Stimulated activated CD8-positive, alpha-beta memory T cell treated with anti-CD3 and anti-CD28 coated beads, Interleukin-4, amount 100 ng/mL, for 48 hours (primary cell): ENCODE data around the gene CPNE6.

Experiments
- DNase-seq: peaks from one replicate; pipeline ENCODE4 v3.0.0-alpha.2; 2020

CPNE6 gene

DNA sequence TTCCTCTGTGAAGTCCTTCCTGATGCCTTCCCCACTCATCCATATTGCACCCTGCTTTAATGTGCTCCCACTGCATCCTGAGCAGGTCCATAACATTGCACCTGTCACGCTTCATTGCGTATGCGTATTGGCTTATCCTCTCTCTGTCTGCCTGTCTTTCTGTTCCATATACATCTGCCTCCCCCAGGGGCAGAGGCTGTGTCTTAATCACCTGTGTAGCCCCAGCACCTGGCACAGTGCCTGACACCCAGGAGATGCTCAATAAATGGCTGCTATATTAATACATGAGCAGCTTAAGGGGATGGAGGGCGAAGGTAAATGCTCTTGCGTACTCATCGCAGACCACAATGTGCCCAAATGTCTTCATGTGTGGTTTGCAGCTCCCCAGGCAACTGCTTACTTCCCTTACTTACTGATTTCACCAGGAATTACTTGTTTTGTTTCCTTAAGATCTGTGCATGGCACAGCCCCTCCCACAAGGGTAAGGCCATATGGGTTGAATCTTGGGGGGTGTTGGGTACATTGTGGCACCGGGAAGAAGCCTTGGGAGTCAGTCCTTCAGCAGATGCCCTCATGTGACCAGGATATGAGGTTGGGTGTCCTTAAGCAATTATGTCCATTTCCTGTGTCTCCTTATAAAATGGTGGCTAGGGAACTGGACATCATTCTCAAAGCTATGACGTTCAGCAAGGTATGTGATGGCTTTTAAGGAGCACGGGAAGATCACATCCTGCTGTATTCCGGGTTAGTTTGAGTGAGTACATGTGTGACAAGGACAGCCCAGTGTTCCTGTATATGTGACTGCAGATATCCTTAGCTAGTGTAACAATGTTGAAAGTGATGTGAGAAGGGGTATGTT, 848 bp upstream of the CPNE6 start:
- DNase-seq, result no peak

DNA sequence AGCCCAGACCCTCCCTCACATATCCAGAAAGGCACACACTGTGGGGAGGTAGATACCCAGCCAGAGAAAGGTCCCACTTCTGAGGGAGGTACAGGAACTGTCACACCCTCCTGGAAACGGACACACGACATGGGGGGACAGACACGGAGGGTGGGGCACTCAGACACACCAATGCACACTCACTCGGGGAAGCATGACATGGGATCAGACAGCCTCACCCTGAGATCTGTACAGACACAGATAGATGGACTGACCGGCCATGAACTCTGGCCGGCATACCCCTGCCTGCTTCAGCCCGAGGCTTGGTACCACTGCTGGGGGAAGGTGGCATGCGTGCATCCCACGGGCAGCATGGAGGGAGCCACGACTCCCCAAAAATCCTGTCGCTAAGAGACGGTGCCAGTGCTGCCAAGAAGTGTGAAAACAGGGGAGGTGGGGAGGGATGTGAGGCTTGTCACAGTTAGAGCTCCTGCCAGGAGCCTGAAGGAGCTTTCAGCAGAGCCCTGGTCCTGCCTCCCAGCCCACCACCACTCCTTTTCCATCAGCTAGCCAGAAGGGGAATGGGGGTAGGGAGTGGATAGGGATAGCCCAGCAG, 571 bp downstream of the CPNE6 start:
- no peak for DNase-seq

DNA sequence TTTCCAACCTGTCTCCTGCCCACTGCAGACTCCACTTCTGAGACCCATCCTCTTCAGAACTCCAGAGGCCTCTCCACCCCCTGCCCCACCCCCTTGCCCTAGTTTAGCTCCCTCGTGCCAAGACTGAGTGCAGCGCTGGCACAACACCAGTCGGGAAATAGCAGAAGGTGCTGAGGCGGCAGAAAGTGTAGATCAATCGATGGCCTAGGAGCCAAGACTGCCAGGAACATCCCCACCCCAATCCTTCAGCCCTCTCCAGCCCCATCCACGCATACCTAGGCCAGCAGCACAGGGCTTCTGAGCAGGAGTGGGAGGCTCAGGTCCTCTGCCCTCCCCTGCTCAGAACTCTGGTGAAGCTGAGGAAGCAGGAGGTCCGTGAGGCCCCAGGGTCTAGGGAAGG, 1.1 kb downstream of the CPNE6 start:
- no peak for DNase-seq

DNA sequence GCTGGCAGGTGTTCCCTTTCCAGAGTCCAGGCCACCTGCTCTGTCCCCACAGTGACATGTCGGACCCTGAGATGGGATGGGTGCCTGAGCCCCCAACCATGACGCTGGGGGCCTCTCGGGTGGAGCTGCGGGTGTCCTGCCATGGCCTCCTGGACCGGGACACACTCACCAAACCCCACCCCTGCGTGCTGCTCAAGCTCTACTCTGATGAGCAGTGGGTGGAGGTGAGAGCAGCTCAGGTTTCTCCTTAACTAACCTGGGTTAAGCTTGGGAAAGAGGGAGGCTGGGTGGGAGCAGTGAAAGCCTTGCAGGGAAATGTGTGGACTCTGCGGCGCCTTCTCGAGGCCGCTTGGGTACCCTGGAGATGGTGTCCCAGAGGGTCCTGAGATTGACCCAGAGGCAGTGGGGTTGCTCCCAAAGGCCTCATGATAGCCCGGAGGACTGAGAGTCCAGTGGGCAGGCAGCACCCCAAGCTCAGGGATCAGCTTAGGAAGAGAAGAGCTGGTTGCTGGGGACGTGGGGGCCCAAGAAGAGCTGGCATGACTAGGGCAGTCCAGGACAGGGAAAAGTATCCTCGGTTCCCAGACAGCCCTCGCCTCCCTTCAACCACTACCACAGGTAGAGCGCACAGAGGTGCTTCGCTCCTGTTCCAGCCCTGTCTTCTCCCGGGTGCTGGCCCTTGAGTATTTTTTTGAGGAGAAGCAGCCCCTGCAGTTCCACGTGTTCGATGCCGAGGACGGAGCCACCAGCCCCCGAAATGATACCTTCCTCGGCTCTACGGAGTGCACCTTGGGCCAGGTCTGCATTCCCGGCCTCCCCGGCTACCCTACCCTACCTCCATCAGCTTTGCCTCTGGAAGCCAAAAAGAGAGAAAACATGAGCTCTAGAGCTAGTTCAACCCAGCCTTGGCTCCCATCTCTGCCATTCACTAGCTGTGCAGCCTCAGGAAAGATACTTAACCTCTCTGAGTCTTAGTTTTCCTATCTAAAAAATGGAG, 1.8 kb downstream of the CPNE6 start:
- DNase-seq, result no peak

DNA sequence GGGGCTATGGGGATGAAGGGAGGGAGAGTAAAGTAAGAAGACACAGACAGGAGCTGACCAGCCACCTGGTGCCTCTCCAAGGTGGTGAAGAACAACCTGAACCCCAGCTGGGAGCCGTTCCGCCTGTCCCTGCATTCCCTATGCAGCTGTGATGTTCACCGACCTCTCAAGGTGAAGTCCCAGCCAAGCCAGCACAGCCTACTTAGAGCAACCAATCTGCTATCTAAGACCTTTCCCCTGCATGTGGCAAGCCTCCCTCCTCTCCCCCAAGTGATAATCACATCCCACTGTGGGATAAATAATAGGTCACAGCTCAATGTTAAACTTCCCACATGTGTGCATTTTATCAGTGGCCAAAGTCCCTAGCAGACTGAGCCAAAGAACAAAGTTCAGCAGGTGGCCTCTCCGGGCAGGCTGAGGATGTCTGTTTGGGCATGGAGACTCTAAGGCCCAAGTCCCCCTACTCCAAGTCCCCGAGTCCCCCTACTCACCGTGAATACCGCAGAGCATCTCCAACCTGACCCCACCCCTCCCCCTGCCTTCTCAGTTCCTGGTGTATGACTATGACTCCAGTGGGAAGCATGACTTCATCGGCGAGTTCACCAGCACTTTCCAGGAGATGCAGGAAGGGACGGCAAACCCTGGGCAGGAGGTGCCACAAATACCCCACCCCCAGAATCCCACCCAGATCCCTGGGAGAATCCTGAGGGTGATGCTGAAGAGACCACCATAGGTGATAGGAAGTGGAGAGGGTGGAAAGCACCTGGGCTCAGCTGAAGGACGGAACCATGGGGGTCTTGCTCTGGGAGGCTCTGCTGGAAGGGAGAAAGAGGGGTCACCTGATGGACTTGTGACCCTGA, 3.5 kb downstream of the CPNE6 start:
- DNase-seq, result no peak

DNA sequence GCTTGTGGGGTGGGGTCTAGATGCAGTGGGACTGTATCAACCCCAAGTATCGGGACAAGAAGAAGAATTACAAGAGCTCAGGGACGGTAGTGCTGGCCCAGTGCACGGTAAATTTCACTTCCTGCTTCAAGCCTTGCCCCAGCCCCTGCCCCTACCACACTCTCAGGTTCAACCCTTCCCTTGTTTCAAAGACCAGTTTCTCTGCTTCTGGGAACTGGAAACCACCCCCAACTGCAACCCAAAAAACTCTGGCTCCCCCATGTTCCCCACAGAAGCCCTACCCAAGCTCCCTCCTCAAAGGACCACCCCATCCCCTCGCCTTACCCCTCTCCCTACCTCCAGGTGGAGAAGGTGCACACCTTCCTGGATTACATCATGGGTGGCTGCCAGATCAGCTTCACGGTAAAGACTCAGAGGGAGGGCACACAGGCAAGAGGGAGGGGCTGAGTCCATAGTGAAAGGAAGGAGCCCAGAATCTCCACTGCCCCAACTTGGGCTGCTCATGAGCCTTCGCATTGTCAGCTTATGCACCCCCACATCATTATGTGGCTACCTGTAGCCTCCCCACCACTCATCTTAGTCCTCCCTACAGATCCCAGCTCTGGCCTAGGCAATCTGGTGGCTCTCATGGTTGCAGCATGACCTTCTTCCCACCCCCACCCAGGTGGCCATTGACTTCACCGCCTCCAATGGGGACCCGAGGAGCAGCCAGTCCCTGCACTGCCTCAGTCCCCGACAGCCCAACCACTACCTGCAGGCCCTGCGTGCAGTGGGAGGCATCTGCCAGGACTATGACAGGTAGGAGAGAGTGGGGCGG, 4.3 kb downstream of the CPNE6 start:
- DNase-seq, result no peak

DNA sequence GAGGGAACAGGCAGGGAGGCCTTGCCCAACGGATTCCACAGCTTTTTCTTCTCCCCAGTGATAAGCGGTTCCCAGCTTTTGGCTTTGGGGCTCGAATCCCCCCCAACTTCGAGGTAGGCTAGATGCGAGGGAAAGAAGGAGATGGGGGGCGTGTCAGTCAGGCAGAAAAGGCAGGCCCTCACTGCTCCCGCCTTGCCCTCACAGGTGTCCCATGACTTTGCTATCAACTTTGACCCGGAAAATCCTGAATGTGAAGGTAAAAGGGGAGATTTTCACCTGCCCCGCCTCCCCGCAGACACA, 4.9 kb downstream of the CPNE6 start:
- no peak for DNase-seq

DNA sequence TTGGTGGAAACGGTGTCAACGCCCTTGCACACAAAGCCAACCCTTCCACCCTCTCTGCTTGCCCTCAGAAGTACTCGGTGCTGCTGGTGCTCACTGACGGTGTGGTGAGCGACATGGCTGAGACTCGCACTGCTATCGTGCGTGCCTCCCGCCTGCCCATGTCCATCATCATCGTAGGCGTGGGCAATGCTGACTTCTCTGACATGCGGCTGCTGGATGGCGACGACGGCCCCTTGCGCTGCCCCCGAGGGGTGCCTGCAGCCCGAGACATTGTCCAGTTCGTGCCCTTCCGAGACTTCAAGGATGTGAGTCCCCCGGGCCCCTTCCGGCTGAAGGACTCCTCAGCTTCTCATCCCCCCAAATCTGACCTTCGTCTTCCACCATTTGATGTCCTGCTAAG, 5.7 kb downstream of the CPNE6 start:
- DNase-seq, result no peak

DNA sequence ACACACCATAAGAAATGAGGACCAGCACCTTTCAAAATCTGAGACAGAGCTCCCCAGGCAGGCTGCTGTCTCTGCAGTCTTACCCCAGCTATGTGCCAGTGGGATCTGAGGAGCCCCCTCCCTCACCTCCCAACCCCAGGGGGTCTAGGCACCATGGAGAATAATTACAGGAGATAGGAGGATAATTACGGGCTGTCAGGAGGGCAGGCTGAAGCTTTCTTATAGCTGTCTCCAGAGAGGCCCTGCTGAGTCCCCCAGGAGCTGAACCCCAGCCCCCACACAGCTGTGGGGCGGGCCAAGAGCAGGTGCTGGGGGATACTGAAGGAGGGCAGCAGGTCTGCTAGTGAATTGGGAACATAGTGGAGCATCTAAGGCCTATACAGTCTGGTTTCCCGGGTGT, 6.8 kb downstream of the CPNE6 start:
- no peak for DNase-seq

DNA sequence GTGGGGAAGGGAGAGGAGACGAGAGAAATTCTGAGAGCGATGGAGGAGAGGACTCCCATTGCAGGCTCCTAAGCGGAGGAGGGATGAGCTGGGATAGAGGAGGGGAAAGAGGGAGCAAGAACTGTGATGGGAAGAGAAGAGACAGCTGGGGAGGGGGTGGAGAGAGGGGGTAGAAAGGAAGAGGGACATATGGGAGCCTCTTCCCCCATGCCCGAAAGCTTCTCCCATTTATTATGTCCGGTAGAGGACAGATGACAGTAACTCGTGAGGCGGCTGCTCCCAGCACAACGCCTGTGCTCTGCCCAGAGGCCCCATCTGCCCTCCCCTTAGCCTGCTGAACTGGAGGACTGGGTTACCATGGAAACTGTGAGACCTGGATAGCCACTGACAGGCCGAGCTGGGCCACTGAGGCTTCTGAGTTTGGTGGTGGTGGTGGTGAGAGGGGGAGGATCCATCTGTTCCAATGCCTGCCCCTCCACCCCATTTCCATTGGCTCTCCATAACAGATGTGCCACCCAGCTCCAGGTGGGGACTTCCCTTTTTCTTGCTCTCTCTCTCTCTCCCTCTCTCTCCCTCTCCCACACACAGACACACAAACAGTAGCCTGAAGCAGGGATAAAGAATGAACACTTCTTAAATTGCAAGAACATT, 8.3 kb downstream of the CPNE6 start:
- no peak for DNase-seq

DNA sequence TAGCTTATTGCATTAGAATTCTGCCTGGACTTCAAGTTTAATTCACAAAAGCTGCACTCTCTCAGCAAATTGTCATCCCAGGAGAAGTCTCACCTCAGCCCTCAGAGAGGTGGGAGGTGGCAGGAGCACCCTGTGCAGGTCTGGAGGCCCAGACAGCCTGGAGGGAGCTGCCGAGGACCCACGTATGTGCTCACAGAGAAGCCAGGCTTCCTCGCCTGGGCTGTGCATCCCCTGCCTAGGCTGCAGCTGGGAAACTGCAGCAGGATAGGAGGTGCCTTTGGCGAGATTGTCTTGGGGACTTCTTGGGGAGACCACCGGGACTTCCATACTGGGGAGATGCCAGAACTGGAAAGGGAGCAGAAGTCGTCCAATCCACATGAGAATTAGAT, 8.8 kb downstream of the CPNE6 start:
- DNase-seq, result no peak

DNA sequence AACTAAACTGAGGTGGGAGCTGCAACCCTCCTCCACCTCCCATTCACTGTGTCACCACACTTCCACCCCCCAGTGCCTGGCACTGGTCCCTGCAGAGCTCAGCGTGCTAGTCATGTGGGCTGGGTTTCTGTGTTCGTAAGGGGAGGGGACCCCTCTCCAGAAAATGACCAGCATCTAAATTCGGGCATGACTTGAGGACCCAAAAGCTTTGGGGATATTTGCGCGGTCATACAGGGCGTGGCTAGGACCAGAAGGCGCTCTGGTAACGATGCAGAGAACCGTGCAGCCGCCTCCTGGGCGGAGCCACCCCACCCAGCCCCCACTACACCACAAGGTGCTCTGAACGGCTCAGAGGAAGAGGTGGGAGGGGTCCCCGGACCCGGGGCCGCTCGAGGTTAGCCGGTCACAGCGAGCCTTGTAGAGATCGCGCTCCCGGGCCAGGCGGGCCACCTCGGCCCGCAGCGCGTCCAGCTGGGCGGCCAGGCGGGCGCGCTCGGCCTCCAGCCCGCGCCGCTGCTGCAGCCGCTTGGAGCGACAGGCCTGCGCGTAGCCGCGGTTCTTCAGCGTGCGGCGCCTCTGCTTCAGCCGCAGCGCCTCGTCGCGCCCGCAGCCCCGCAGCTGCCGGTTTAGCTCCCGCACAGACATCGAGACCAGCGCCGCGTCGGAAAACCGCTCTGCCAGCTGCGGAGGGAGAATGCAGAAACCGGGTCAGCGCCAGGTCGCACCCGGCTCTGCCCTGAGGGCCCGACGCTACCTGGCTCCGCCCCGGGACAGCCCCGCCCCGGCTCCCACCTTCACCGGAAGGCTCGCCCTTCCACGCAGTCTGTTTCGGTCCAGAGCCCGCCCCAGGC, 9.8 kb downstream of the CPNE6 start:
- peak; percentile 80 for DNase-seq

DNA sequence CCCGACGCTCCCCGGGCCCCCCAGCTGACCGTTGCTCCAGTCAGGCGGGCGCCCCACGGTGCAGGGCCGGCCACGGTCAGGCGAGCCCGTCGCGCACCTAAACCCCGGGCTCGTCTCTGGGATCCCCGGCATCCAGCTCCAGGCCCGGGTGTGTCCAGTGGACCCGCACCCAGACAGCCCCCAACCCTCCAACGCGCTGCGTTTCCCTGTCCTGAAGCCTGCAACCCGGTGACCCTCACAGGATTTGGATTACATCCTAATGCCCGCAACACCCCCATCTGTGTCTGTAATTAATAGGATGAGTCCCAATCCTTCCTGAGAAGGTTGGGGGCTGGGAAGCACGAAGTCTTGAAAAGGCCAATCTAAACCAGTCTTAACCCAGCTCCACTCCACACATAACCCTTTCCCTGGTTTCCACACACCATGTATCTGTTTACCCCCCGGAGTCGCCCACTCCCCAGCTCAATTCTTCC, 10.4 kb downstream of the CPNE6 start:
- DNase-seq, result no peak

DNA sequence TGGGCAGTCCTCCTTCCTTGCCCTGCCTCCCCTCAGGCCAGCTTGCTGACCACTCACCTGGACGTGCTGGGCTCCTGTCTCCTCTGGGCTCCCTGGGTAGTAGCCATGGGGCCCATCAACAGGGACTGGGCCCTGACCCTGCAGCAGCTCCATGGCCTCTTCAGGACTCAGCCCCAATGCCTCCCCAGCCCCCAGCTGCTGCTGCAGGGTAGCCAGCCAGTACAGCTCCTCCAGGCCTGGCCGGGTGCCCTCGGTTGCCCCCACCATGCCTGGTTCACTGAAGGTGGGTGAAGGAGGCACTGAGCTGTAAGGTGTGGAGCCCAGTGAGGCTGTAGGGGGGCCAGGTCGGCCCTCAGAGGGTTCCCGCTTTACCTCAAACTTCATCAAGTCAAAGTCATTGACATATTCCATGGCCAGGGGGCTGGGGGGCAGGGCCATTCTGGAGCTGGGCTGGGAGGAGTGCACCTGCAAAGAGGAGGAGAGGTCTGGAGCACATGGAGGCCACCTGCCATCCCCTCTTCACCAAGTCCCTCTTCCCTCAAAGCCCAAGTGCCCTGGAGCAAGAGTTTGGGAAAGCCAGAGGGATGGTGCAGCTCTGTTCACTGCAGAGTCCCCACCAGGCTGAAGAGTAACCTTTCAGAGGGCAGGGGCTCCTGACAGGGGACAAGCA, 11.2 kb downstream of the CPNE6 start:
- no peak for DNase-seq

DNA sequence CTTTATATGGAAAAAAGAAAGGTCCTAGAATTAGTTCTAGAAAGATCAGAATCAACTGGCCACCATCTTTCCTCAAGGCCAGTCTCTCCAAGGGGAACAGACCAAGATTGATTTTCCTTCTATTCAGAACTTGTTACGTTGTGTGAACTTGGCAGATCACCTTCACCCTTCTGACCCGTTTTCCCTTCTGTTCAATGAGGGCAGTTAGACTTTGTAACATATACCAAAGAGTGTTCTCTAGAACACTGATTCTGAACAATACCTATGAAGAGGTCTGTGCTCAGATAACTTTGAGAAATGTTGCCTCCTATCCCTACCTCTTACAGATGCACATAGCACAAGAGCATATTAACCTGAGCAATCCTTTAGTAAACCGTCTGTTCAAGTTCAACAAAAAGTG, 12.1 kb downstream of the CPNE6 start:
- no peak for DNase-seq

DNA sequence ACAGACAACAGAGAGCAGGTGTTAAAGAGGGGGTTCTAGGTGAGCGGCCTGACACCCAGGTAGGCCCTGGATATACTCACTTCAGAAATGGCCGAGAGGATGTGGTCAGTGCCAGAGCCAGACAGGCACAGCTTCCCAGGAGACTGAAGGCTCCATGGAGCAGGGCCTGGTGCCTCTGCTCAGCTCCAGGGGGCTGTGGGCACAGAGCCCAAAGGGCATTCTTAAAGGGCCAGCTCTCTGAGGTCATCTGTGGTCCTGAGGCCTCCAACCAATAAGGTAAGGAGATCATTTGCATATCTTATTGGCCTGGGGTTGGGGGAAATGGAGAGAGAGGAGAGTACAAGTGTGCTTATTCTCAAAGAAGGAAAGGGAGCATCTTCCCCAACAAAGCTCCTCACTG, 13.1 kb downstream of the CPNE6 start:
- no peak for DNase-seq

DNA sequence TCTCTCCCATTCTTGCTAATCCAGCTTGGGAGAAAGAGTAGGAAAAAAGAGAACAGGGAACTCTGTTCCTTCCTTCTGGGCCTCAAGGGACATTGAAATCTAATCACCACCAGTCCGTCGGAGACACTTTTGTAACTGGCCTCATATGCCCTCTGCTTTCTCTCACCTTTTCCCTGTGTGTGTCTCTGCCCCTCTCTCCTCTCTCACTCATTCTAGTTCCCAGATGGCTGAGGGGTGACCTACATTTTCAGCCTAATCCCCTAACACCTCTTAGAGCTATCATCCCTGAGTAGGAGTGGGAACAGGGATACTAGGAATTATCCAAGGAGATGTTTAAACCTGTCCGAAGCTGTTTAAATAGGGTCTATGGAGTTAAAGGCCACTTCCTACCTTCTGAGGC, 13.9 kb downstream of the CPNE6 start:
- DNase-seq, result no peak

DNA sequence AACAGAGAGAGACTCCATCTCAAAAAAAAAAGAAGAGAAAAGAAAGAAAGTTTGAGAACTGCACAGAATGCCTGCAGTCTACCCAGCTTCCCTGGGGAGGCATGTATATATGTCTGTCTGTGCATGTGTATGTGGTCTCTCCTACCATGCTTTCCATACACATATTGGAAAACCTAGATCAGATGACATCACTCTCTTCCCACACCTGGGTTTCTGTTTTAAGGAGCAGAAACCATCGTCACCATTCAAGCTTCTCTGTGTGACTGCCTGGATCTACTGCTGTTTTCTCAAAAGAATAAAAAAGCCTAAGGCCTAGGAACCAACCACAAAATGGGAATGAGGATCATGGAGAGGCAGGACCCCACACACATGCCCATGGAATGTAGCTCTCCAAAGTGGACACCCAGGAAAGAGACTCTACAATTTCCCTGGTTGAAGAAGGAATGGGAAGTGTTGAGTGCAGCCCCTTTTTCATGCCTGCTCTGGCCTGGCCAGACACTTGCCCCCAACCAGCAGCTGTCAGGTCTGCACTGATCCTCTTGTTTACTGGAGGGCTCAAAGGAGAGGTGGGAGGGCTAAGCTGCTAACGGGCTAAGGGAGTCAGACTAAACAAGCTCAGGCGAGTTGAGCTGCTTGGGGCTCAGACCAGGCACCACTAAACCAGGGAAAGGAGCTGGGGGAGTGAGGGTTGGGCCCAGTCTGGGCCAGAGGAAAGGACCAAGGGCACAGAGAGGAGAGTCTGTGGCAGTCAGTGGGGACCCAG, 15.0 kb downstream of the CPNE6 start:
- no peak for DNase-seq

DNA sequence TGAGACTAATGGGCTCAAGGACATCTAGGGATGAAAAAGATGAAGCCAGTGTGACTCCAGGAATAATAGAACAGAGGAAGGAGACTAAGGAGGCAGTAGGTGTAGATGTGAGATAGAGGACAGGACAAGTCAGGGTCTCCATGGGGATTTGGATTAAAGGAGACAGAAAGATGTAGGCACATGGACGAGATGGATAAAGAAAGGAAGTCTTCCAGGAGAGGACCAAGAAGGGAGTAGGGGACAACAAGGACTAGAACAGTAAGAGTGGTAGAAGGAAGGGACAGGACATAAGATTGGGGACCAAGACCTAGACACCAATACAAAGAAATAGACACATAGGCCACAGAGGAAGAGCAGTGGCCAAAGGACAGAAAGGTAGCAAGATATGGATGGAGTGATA, 15.6 kb downstream of the CPNE6 start:
- no peak for DNase-seq
